Adipose tissue (tissue), 3 donors: ENCODE measurements around the gene C16orf86. TPM values are rescaled to one million over a fixed set of nuclear protein-coding genes. Genes with fewer than 3 reads are reported as not detected.

Experiments
- H3K27ac ChIP-seq: one replicate; pipeline ENCODE4 v1.5.1; 2013; ENCODE audit warnings: low read depth, low read length
- WGBS, 3 donors: extraction: QIAGEN DNeasy Blood & Tissue Kit; methylation state at CpG; one replicate each; pipeline ENCODE4 v1.1.7; 2013; 5-methylcytosine and 5-hydroxymethylcytosine counted together
- polyA plus RNA-seq, 3 donors: library from polyadenylated mRNA; stranded (reverse); fragments of 200-250 nt; gene quantifications; one replicate each; pipeline ENCODE4 v1.2.3, GENCODE V29; 2013
- donor health status: healthy with polysubstance abuse.
- donor health status: Bipolar disorder and iron deficiency.
- donor health status: healthy.

C16orf86 gene
- polyA plus RNA-seq, 3 donors: 3.5 to 6.5 (median 4.9) TPM

DNA sequence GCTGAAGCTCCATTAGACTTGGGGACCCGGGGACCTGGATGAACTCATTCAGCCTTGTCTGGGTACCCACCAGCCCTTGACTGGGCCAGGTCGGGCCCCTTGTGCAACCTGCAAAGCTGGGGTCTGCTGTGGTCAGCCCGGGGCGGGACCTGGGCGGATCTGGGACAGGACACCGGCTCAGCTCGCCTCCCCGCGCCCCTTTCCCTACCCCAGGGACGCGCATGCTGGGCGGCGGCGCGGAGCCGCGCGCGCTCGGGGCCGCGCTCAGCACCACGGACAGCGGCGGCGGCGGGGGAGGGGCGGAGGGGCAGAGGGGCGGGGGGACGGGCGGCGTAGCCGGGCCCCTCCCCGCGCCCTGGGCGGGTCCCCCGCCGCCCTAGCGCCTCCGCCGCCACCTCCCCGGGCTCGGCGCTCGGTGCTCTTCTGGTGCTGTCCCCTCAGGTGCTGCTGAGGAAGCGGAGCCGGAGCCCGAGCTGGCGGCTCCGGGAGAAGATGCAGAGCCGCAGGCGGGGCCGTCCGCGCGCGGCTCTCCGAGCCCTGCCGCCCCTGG lies 14.0 kb upstream of the C16orf86 start:
- no peak overlapping the region for H3K27ac ChIP-seq
- 8 to 24% (median 21%) methylated on average over 23 to 58 of the region's 59 CpGs for WGBS, 3 donors

DNA sequence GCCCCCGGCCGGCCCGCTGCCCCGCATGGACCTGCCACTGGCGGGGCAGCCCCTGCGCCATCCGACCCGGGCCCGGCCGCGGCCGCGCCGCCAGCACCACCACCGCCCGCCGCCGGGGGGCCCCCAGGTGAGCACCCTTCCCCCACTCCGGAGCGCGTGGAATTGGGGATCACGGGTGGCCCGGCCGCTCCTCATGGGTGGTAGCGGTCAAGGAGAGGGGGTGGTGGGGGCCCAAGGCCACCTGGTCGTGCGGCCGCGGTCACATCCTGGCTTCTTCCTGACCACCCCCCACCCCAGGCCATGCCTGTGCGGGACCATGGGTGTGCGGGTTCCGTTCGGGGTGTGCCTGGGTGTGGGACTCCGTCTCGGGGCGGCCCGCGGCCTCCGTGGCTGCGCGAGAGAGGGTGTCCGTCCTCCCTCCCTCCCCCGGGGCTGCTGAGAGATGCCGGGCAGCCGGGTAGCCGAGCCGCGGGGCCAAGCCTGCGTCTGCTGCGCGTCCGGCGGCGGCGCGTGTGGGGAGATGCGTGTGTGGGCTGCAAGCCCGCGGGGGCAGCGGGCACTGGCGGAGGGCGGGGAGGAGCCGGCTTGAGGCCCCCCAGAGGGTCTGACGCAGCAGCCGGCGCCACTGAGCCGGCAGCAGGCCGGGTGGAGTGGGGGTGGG lies 13.4 kb upstream of the C16orf86 start:
- WGBS, 3 donors: 13 to 33% (median 23%) methylated on average over 47 to 68 of the region's 68 CpGs
- no peak overlapping the region for H3K27ac ChIP-seq

DNA sequence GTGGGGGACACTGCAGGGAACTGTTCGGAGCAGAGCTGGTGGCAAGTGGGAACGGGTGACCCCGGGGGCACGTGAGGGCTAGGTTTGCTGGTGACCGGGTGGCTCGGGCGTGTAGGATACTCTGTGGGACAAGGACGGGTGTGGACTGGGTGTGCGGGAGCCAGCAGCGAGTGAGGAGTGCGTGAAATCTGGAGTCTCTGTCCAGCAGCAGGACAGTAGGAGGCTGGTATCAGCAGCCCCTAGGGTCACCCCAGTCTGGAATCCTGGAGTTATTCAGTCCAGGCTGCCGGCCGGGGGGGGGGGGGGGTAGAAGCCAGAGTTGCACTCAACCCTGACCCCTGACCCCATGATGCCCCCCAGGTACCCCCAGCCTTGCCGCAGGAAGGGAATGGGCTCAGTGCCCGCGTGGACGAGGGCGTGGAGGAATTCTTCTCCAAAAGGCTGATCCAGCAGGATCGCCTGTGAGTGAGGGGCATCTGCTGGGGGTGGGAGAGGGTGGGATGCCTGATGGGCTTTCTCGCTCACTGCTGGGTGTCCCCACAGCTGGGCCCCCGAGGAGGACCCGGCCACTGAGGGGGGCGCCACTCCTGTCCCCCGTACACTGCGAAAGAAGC lies 12.7 kb upstream of the C16orf86 start:
- no peak overlapping the region for H3K27ac ChIP-seq
- WGBS, 3 donors: 30 to 43% (median 39%) methylated on average over 22 to 25 of the region's 25 CpGs

DNA sequence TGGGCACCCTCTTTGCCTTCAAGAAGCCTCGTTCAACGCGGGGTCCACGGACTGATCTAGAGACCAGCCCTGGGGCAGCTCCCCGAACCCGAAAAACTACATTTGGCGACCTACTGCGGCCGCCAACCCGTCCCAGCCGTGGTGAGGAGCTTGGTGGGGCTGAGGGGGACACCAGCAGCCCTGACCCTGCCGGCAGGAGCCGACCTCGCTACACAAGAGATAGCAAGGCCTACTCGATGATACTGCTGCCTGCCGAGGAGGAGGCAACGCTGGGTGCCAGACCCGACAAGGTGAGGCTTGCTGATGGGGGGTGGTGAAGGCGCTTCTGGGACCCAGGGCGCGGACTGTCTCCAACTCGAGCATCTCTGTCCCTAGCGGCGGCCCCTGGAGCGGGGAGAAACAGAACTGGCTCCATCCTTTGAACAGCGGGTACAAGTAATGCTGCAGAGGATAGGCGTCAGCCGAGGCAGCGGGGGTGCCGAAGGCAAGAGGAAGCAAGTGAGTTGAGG lies 12.2 kb upstream of the C16orf86 start:
- 42 to 70% (median 57%) methylated on average over 30 of the region's 30 CpGs for WGBS, 3 donors
- no peak overlapping the region for H3K27ac ChIP-seq

DNA sequence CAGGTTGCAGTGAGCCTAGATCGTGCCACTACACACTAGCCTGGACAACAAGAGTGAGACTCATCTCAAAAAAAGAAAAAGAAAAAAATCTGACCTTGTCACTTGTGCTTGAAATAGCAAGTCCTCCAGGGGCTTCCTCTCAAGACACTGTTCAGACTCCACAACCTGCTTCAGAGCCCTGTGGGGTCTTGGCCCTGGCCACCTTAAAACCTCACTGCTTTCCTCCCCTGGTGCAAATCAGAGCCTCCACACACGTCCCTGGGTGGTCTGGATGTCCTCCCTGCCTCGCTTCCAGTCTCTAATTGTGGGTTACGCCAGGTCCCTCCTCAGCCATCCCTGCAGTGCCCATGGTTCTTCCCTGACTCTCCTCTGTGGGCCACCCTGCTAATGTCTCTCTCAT lies 11.3 kb upstream of the C16orf86 start:
- 72 to 83% (median 73%) methylated on average over 4 of the region's 4 CpGs for WGBS, 3 donors
- H3K27ac ChIP-seq: no peak overlapping the region

DNA sequence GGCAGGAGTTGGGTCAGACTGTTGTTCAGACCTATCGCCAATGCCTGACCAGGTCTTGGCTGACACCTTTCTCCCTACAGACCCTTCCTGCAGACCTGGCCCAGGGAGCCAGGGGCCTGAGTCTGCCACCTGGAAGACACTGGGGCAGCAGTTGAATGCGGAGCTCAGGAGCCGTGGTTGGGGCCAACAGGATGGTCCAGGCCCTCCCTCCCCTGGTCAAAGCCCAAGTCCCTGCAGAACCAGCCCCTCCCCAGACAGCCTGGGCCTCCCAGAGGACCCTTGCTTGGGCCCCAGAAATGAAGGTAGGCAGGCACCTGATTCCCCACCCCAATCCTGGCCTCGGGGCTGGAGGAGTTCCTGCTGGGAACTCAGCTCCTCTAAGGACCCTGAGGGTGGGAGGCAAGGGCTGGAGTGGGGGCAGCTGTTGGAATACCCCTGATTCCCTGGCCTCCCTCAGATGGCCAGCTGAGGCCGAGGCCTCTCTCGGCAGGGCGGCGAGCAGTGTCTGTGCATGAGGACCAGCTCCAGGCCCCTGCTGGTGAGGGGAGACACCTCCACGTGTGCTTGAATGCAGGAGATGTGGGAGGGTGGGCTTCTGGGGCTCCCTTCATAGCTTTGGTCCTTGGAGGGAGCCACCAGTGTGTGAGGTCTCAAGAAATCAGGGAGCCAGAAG lies 10.1 kb upstream of the C16orf86 start:
- no peak overlapping the region for H3K27ac ChIP-seq
- WGBS, 3 donors: 84 to 88% (median 84%) methylated on average over 9 of the region's 9 CpGs

DNA sequence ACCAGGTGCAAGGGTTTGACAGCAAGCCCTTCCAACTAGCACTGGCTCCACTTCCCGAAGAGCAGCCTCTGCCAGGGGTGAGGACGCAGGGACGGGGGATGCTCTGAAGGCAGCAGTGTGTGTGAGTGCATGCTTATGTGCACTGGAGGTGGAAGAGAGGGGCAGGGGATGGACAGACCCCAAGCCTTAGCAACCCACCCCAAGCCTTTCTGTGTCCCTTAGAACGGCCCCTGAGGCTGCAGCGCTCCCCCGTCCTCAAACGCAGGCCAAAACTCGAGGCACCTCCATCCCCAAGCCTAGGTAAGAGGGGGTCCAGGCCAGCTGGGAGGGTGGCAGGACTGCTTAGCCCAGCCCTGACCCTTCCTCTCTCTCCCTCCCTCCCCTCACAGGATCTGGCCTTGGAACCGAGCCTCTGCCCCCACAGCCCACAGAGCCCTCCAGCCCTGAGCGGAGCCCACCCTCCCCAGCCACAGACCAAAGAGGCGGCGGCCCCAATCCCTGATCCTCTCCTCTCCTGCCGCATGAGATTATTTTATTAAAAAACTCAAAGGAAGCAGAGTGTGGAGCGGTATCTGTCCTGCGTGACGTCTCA lies 9.5 kb upstream of the C16orf86 start:
- no peak overlapping the region for H3K27ac ChIP-seq
- WGBS, 3 donors: 91 to 95% (median 93%) methylated on average over 15 to 16 of the region's 16 CpGs

DNA sequence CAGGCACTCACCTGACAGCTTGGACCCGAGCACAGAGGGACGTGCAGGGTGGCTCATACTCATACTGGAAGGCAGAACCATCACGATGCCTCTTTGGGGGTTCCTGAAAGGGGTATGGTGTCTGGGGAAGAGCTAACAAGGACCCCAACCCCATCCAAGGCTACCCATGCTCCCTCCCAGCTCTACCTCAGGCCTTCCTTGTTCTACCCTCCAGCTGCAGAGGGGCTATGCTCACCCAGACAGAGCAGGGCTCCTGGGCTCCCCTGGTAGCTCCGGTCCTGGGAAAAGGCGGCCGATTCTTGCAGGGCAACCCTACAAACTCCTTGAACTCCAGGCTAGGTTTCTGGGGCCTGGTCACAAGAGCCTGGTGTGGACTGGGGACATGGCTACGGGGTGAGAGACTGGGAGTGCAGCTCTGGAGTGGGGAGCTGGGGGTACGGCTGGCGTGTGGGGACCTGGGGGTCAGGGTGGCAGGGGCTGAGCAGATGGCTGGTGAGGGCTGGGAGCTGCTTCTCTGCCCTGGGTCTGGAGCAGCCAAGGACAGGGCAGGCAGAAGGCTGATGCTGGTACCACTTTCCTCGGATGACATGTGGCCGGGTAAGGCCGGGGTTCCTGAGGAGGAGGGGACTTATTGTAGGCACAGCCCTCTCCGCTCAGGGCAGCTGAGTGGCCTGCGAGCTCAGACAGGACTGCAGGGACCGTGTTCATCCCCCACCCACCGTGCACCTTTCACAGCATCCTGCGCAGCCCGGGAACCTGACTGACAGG lies 8.7 kb upstream of the C16orf86 start:
- no peak overlapping the region for H3K27ac ChIP-seq
- WGBS, 3 donors: 93 to 95% (median 93%) methylated on average over 18 of the region's 18 CpGs

DNA sequence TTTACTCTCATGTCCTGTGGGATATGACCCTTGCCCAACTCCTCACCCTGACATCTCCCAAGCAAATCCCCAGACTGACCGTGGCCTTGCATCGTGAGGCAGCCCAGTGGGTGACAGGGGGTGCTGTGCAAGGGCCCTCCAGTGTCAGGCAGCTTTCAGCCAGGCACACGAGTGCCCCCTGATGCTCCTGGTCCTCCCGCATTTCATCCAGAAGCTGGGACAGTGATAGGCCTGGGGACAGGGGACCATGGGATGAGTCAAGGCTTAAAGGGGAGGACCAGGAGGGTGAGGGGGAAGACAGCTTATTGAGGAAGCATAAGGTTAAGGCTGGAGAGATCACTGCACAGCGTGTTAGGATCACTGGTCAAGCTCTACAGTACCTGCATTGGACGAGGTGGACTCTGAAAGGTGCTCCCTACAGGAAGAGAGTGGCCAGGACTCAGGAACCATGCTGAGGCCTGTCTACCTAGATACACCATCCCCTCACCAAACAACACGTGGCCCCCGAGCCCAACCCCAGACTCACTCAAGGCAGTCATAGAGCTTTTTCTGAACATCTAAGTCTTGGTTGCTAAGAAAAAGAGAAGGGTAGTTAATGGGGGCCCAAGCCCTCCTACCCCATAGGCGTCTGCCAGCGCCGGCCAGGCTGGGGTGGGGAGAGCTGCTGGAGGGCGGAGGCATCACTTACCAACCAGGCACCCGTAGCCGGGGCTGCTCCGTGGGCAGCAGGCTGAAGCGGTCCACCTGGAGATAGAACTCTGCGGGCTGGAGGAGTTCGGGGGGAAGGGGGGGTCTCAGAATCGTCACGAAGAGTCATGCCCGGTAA lies 7.6 kb upstream of the C16orf86 start:
- WGBS, 3 donors: 36 to 42% (median 41%) methylated on average over 21 of the region's 21 CpGs
- H3K27ac ChIP-seq: no peak overlapping the region

DNA sequence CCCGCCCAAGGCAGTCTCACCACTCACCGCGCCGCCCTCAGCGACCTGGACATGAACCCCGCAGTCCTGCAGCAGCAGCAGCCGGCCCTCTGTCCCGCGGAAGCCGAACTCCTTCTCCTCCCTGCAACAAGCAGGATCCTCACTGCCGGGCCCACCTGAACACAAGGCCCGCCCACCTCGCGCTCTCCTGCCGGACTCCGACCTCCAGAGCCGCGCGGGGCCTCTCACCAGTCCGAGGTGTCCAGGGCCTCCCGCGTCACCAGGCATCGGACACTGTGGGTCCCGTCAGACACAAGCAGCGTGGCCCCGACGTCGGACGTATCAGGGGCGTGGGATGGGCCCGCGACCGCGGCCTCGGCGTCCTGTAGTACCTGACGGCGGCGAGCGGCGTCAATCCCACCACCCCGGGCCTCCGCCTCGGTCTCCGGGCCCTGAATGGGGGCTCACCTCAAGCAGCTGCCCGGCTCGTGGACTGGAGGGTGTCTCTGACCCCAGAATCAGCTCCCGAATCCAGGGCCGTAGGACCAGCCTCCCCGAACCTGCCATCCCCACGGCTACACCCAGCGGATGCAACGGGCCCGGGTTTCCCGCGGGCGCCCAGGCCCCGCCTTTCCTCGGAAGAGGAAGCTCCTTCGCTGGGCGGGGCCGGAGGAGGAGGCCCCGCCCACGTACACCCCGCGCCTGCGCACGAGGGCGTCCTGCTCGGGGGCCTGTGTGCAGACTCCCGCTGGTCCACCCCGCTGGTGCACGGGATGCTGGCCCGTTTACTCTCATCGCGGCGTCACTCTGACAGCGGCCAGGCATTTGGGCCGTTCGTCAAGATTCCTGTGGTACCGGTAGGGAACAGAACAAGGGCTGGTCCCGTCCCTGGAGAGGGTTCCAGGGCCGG lies 6.7 kb upstream of the C16orf86 start, which contains the start of gene ACD:
ACD (minus strand) TSS at position 586 of the 889 bp plus-strand sequence; CDS start at position 546, 40 bp downstream.
- peak within 1 kb of the TSS; percentile 68 for H3K27ac ChIP-seq
- 0 to 1% (median 0%) methylated on average over 67 to 83 of the region's 83 CpGs for WGBS, 3 donors

DNA sequence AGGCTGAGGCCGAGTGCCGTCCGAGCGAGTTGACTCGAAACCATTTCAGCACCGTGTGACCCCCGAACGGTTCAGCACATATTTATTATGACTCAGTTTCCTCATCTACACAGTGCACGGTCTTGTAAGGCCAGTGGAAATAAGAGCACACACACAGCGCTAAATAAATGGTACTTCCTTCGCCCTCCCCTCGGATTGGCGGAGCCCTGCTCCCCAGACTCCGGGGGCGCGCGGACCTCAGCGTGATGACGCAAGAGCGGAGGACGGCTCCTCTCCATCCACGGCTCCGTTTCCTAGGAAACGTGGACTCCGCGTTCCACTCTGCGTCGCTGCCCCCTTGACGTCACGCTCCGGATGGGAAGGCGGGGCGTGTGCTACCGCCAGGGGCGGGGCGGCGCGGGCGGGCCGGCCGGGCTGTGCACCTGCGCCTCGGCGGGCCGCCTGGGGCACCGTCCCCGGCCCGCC lies 6.0 kb upstream of the C16orf86 start, which contains the start of gene PARD6A:
PARD6A (plus strand) TSS at position 397 of the 465 bp plus-strand sequence. CDS start 79 bp downstream, outside the sequence.
- peak within 1 kb of the TSS; percentile 68 for H3K27ac ChIP-seq
- 0 to 1% (median 0%) methylated on average over 45 to 48 of the region's 48 CpGs for WGBS, 3 donors

DNA sequence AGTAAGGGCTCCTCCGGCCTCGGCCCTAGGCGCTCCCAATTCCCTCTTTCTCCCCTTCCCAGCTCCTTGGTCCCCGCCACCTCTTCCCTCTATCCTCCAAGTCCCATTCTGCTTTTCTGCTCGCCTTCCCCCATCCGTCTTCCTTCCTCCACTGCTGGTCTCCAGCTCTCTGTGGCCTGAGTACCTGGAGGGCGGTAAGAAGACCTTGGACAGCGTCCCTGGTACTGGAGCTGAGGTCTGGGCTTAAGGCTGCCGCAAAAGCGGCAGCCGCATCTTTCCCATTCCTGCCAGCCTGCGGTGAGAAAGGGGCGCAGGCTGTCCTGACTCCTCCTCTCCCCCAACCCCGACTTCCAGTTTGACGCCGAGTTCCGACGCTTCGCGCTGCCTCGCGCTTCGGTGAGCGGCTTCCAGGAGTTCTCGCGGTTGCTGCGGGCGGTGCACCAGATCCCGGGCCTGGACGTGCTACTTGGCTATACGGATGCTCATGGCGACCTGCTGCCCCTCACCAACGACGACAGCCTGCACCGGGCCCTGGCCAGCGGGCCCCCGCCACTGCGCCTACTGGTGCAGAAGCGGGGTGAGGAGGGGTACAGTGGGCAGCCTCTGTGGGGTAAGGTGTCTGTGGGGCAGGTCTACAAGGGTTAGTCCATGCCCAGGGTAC lies 5.4 kb upstream of the C16orf86 start:
- H3K27ac ChIP-seq: no peak overlapping the region
- WGBS, 3 donors: 6 to 16% (median 15%) methylated on average over 38 to 39 of the region's 39 CpGs

DNA sequence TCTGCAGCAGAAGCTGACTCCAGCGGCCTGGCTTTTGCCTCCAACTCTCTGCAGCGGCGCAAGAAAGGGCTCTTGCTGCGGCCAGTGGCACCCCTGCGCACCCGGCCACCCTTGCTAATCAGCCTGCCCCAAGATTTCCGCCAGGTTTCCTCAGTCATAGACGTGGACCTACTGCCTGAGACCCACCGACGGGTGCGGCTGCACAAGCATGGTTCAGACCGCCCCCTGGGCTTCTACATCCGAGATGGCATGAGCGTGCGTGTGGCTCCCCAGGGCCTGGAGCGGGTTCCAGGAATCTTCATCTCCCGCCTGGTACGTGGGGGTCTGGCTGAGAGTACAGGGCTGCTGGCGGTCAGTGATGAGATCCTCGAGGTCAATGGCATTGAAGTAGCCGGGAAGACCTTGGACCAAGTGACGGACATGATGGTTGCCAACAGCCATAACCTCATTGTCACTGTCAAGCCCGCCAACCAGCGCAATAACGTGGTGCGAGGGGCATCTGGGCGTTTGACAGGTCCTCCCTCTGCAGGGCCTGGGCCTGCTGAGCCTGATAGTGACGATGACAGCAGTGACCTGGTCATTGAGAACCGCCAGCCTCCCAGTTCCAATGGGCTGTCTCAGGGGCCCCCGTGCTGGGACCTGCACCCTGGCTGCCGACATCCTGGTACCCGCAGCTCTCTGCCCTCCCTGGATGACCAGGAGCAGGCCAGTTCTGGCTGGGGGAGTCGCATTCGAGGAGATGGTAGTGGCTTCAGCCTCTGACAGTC lies 4.5 kb upstream of the C16orf86 start:
- WGBS, 3 donors: 67 to 95% (median 94%) methylated on average over 34 of the region's 34 CpGs
- H3K27ac ChIP-seq: no peak overlapping the region

DNA sequence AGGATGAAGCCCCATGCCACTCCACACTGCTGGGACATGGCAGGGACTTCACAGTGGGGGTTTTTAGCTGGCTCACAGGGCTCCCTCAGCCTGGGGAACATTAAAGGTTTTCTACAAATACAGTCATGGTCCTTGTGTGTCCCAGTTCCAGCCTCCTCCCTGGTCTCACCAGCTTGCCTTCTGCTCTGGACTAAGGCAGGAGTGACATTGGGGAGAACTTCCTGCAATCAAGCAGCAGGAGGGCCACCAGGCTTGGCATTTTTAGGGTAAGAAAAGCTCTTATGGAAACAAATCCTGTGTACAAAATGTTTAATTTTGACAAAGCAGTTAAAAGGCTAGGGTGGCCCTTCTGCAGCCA lies 4.0 kb upstream of the C16orf86 start:
- no peak overlapping the region for H3K27ac ChIP-seq
